ENCODE results near the gene CASP1.
A peak's percentile ranks its signal among the peaks of the same experiment; 100 is the strongest.
"Not testable (repeated sequence)": the region's sequence is repeated elsewhere in the genome, so short reads cannot be mapped to it uniquely, and the experiment has no call there.

Gene CASP1

DNA sequence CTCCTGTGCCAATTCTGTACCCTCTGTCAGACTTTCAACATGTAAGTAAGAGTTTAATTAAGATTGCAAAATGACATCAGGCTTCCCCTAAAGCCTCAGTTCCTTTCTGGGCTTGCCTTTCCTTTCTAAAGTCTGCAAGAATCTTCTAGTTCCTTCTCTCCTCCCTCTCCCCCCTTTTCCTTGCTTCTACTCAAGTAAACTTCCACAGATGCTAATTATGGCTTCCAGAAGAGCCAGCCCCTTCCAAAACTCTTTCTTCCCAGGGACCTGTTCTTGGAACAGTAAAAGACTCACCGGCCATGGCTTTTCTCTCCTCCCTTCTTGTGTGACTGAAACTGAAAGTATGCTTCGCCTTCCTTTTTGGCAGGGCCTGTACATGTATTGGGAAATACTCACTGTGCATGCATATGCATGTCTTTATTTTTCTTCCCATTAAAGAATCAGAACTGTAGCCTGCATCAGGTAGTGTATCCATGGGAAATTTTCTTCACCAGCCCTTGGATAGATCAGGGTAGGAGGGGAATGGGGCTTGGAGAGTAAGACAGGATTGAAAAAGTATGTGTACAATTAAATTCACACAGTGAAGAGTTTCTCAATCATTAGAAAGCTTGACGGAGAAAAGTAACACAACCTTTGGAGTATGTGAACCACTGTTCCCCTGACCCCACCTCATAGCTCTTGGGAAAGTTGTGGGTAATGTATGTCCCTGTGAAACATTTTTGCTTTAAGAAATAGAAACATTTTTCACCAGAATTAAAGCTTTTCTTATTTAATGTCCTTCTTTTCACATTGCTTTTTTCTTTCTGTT lies at the start of gene CASP1:
Gene CASP1 (minus strand): TSS at position 332 of the 808 bp plus-strand sequence. CDS start 31 bp downstream, at position 301.
- no peak for FAIRE-seq

DNA sequence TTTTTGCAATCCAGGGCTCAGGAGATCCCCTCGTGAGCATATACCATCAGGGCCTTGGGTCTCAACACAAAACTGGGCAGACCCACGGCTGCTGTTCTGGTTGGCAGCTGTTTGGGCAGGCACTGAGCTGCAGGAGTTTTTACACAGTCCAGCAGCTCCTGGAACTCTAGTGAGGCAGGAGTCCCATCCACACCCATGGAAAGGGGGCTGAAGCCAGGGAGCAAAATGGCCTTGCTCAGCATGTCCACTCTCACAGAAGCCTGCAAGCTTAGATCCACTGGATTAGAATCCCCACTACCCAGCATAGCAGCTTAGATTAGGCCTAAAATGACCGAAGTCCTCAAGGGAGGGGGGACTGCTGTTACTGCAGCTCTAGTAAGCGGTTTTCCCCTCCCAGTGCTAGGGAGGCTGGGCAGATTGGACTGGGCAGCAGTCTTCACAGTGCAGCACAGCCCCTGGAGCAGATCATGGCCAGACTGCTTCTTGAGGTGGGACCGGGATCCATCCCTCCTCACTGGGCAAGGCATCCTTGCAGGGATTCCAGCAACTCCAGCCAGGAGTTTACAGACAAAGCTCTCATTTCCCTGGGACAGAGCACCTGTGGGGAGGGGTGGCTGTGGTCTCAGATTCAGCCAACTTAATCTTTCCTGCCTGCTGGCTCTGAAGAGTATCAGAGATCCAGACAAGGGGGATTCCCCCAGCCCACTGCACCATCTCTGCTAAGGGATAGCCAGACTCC lies 46.6 kb upstream of the CASP1 start:
- FAIRE-seq = no peak

DNA sequence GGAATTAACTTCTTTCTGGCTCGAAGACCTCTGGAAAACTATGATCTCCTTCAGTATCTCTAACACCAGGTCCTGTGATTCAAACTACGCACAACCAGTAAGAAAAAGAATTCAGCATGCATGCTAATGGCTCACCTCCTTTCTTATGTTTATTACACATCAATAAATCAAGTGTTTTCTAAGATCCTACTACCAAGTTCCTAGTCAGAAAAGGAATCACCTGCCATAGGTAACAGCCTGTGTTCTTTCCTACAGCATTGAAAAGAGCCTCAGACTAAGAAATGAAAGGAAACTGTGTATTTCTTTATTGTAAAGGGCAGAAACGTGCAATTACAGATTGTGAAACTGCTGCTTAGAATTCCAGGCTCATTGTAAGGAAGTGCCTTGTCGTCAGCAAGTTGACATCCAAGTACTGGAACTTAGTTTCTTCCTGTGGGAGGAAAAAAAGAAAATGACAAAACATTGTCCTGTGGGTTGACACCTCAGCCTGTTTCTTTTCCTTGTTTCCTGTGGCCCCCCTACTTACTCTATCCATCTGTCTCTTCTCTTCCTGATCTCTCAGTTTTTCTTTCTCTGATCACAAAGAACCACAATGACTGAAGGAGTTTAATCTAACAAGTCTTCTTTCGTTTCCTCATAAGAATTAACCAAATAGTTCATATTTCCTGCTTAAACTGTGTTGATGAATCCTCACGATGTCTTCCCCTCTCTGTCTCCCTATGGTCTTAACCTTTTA lies 45.4 kb upstream of the CASP1 start:
- FAIRE-seq = peak; percentile 65

DNA sequence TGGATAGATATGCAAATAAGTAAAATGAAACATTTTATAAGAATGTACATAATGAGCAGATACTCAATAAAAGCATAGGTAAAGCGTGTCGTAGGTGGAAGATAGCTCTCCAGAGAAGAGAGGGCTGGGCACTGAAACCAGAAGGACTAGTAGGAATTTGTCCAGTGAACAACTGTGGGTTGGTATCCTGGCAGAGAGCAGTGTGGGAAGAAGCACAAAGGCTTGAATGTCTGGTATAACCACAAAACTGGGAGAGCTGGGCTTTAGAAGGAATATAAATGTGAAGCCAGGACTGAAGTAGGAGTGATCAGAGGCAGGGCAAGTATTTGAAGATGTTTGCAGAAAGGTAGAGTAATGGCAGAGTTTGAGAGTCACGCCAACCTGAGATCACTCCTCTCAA lies 43.3 kb upstream of the CASP1 start:
- no peak for FAIRE-seq

DNA sequence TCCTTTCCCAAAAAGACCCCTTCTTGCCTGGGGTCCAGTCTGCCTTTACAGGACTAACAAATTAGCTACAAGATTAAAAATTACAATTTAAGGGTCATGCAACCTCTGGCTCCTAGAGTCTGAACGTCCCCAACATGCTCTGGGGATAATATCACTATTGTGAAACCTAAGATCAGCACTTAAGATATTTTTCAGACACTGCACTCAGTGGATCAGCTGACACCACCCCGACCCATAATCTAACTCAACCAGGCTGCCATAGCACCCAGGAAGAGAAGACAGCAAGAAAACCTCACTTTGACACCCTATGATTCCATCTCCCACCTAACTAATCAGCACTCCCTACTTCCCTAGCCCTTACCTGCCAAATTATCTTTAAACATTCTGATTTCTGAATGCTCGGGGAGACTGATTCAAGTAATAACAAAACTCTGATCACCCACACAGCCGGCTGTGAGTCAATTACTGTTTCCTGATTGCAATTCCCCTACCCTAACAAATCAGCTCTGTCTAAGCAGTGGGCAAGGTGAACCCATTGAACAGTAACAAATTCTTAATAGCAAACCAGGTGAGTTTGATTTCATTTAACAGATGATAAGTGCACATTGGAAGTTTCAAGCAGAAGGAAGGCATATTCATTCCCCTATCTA lies 42.3 kb upstream of the CASP1 start:
- FAIRE-seq = not testable (repeated sequence)

DNA sequence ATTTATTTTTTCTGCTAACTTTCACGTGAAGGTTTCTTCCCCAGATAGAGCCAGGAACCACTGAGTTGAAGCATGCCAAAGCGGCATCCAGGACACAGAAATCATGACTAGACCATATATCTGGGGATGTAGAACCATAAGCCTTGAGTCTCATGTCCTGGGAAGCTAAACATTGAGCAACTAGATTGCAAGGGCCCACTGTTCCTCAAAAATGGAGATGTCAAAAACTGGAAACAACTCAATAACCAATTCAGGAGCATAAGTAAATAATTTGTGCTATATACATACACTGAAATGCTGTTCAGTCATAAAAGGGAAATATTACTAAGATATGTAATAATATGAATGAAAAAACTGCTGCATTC lies 39.2 kb upstream of the CASP1 start:
- no peak for FAIRE-seq

DNA sequence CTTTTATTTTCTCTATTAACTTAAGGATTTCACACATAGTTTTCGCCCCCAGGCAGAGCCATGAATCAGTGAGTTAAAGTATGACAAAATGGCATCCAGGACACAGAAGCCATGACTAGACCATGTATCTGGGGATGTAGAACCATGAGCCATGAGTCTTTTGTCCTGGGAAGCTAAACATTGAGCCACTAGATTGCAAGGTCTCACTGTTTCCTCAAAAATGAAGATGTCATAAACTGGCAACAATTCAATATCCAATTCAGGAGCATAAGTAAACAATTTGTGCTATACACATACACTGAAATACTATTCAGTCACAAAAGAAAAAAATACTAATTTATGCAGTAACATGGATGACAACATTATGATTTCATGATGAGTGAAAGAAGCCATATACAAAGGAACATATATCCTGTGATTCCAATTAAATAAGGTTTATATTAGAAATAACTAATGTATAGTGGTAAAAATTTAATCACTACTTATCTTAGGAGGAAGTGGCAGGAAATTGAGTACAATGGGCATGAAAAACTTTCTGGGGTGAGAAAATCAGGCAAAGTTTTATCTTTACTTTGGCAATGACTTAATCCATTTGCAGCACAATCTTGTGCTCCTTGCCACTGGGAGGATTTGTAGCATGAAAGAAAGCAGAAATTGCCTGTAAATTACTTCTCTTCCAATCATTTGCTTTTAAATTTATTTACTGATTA lies 38.7 kb upstream of the CASP1 start:
- FAIRE-seq = no peak

DNA sequence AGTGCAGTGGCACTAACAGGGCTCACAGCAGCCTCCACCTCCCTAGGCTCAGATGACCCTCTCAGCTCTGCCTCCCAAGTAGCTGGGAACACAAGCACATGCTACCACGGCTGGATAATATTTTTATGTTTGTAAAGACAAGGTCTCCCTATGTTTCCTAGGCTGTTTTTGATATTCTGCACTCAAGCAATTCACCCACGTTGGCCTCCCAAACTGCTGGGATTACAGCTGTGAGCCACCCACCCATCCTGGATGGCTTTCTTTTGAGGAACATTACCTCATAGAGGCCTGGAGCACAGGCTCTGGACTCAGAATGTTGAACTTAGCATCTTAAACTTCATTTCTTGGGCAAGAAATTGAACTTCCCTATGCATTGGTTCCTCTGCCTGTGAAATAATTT lies 37.1 kb upstream of the CASP1 start:
- FAIRE-seq = not testable (repeated sequence)

DNA sequence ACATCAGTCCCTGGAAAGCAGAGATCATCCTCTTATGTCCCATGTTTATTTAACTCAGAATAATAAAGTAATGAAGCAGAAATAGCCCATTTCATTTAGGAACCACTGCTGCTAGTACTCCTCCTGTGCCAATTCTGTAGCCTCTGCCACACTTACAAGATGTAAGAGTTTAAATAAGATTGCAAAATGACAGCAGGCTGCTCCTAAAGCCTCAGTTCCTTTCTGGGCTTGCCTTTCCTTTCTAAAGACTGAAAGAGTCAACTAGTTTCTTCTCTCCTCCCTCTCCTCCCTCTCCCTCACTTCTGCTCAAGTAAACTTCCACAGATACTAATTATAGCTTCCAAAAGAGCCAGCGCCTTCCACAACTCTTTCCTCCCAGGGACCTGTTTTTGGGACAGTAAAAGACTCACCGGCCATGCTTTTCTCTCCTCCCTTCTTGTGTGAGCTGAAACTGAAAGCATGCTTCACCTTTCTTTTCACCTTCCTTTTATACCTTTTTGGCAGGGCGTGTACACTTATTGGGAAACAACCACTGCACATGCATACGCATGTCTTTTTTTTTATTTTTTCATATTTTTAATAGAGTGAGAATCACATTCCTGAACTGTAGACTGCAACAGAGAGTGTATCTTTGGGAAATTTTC lies 36.3 kb upstream of the CASP1 start:
- FAIRE-seq = no peak

DNA sequence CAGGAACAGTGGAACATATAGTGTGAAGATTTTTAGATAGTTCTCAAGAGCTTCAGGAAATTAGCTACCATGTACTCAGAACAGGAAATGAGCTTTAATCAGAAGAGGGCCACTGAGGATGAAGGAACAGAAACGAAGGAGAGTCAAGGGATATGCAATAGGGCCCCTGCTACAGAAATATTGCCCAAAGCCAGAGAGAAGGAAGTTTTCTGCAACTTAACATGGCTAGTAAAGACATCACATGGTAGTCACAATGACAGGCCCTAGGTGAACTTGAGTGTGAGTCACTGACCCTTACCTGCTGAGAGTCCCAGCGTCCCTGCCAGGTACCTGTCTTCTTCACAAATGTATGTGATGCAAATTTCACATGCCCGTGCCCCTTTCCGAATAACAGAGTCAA lies 35.4 kb upstream of the CASP1 start:
- FAIRE-seq = no peak

DNA sequence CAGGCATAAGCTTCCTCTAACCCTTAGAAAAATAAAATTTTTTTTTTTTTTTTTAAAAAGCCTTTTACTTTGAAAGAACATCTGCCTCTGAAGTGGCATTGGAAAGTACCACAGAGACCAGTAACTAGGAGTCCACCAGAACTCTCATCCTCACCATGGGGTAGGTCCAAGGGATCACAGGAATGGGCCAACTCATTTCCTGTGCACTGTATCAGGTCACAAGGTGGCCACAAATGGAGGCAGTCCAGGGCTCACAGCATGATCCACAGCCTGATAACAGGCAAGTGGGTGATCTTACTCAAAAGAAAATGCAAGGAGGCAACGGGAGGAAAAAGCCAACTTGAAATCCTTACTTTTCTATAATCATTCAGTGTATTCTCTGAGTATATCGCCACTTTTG lies 34.8 kb upstream of the CASP1 start:
- not testable (repeated sequence) for FAIRE-seq

DNA sequence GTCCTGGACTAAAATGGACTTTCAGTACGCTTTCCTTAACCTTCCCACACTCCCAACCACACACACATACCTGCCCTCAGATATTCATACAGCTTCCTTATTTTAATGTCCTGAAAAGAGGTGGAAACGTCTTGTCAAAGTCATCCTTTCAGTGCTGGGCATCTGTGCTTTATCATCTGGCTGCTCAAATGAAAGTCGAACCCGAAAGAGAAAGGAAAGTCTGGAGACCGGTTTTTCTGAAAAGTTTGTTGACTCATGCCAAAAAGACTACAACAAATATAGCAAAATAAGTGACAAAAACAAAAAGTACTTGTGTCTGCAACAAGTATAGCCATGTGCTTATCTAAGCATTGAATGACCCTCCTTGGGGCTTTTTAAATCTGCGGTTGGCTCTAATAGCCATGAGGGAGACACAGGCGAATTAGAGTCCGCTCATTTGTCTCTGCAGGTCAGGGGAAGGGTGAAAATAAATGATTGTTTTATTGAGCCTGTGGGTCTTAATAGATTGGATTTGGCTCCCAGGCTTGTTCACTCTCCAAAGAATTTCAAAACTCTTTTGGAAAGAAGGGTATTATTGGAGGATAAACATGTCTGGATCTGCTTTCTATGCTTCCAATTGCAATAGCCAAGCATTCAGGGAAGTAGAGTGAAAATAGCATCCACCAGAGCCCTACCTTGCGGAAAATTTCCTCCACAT lies 28.4 kb upstream of the CASP1 start:
- not testable (repeated sequence) for FAIRE-seq

DNA sequence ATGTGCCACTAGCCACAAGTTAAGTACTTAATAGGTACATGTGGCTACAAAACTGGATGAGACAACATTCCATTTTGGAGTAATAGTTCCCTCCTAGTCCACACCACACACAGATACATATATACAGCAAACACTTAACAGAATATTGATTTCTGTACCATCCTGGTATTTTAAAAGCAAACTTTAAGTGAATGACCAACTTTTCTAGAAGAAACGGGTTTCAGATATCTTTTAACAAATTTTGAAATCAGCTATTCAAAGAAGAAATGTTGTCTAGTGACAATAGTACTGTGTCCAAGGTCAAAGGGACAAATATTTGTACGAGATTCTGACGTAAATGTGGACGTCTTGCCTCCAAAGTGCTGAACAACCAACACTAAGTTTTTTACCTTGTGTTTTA lies 22.5 kb upstream of the CASP1 start:
- no peak for FAIRE-seq

DNA sequence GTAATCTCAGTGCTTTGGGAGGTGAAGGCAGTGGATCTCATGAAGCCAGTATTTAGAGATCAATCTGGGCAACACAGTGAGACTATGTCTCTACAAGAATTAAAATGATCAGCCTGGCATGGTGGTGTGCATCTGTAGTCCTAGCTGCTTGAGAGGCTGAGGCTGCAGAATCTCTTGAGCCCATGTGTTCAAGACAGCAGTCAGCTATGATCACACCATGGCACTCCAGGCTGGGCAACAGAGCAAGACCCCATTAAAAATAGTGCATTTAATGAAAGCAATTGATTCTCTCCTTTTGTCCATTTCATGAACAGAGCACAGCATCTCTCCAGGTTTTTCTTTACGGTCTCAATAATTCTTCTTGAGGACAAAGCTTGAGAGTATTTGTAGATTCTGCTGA lies 21.5 kb upstream of the CASP1 start:
- no peak for FAIRE-seq

DNA sequence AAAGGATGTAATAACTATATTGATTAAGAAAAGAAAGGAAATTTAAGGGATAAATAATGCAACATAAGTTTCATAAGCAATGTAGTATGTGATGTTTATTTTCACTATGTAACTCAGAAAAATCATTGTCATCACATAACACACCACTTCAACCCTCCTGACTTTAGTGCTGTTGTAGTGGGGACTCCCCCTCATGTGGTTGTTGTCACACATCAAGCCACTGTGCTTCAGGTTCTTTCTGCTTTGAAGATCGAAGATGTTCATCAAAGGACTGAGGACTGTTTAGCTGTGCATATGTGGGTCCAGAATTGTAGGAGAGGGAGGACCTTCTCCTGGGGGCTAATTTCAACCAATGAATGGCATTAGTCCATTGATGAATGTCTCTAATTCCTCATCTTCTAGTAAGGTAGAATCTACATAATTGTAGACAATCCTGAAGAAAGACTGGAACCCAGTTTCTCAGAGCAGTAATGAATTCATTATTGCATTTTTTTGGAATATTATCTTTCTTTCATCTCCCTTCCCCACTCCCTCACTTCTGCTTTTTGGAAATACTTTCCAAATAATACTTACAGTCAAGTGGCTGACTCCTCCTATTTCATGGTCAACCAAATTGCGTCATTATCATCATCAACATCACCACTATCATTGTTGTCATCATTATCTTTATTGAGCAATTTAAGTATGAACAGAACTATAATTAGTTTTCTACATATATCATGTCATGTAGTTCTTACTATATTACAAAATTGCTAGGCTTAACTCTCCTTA lies 20.0 kb upstream of the CASP1 start:
- no peak for FAIRE-seq

DNA sequence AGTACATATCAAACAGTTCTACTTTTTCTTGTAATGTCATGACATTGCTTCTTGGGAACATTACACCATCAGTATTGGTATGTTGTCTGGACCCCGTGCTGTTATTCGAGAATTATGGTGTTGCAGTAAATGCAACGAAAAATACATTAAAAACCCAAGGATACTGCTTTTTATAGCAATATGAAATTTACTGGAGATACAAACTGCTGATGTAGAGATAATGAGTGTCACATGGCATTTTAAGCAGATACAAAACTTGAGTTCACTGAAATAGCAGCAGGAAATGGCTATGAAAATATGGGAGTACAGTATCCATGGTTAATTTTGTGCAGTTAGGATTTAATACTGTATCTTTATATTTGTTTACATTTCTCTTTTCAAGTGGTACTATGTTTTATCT lies 17.5 kb upstream of the CASP1 start:
- no peak for FAIRE-seq

DNA sequence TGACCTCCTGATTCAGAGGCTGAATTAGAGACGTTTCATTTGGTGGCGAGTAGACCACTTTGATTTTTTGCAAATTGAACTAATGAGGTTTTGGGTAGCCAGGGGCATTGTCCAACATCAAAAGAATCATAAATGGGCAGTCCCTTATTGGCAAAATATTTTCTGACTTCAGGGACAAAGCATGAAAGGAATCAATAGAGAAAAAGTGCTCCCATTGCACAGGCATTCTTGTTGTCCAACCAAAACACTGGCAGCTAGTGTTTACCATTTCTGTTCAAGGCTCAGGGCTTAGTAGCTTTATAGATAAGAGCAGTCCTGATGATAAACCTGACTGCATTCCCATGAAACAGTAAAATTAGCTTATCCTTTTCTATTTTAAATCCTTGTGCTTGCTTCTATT lies 16.6 kb upstream of the CASP1 start:
- no peak for FAIRE-seq

DNA sequence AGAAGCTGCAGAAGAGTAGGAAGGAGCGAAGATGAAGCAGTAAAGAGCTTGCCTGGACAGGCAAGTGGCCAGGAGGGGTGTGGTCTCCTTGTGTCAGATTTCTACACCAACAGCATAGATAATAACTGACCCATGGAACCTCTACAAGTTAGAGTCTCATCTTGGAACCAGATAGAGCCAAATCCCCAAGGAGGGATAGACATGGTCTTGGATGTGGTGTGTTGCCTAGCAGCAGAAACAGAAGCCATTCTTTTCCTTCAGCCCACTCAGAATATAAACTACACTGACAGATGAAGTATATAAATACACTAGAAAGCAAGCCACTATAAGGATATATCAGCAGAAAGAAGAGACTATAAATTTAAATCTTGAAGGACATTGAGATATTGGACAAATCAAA lies 14.5 kb upstream of the CASP1 start:
- no peak for FAIRE-seq

DNA sequence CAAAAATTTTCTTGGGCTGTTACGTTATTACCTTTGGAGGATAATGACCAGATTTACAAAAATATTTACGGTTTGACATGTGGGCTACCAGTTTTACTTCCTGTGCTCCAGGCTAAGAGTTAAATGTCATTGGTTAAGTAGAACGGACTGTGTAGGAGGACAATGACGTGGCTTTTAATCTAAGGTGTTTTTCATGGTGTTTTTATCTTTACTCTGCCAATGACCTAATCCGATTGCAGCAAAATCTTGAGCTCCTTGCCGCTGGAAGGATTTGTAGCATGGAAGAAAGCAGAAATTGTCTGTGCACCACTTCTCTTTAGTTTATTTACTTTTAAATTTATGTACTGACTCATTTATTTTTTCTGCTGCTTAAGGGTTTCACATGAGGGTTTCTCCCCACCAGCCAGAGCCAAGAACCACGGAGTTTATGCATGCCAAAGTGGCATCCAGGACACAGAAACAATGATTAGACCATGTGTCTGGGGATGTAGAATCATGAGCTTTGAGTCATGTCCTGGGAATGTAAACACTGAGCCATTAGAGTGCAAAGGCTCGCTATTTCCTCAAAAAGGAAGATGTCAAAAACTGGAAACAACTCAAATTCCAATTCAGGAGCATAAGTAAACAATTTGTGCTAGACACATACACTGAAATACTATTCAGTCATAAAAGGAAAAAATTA lies 12.1 kb upstream of the CASP1 start:
- FAIRE-seq = no peak

All from colon (tissue), 2 donors.